Measurements from ENCODE around the gene HIBCH.

The HIBCH gene

GRCh38 chr2:190350371-190350770, 30.7 kb upstream of the HIBCH start:
- no peak overlapping the region for H2AK5ac ChIP-seq (ENCODE audit: low read length, severe bottlenecking)
- H2BK120ac ChIP-seq (ENCODE audit: low read depth, low read length): no peak overlapping the region
- H2AFZ ChIP-seq (ENCODE audit: low read depth, low read length): no peak overlapping the region
- H2BK15ac ChIP-seq (ENCODE audit: low read depth, poor library complexity, severe bottlenecking): no peak overlapping the region
- no peak overlapping the region for H2BK5ac ChIP-seq (ENCODE audit: low read depth, low read length, poor library complexity, severe bottlenecking)
- no peak overlapping the region for H3K9ac ChIP-seq (ENCODE audit: low read length)
- H2BK12ac ChIP-seq (ENCODE audit: low read length in 2 of 2): no peak overlapping the region
- H3K4ac ChIP-seq (ENCODE audit: low read depth in 1 of 2, low read length in 2 of 2): no peak overlapping the region
- no peak overlapping the region for H3K4me2 ChIP-seq (ENCODE audit: low read length, poor library complexity, severe bottlenecking)
- peaks cover 2% of the 10 kb centered on the region for H3K4me1 ChIP-seq (ENCODE audit: control insufficient read depth, insufficient read depth, low read depth, low read length)
- H4K91ac ChIP-seq (ENCODE audit: low read length): no peak overlapping the region
- no peak overlapping the region for H4K8ac ChIP-seq (ENCODE audit: low read length)
- H3K18ac ChIP-seq (ENCODE audit: low read depth in 1 of 2, low read length in 2 of 2): no peak overlapping the region
- H3K79me1 ChIP-seq (replicated peaks; ENCODE audit: low read length, poor library complexity, severe bottlenecking): peaks cover 25% of the 10 kb centered on the region
- no peak overlapping the region for H3K27ac ChIP-seq (ENCODE audit: low read length, poor library complexity, severe bottlenecking)
- H3K23ac ChIP-seq (ENCODE audit: low read length in 2 of 2): no peak overlapping the region
- no peaks in the 10 kb centered on the region for H3K27me3 ChIP-seq (ENCODE audit: control insufficient read depth in 1 of 2, insufficient read depth in 1 of 2, low read length in 2 of 2)
- no peaks in the 10 kb centered on the region for H3K9me3 ChIP-seq (ENCODE audit: control insufficient read depth, low read length)
- no peak for DNase-seq
- H3K4me3 ChIP-seq (ENCODE audit: insufficient read depth in 1 of 2, low read depth in 1 of 2, low read length in 2 of 2): no peak overlapping the region
- H3K36me3 ChIP-seq (ENCODE audit: control insufficient read depth in 1 of 2, insufficient read depth in 2 of 2, low read depth in 1 of 2, low read length in 2 of 2): peaks cover 0 to 17% of the 10 kb centered on the region in 2 experiments
- H3K14ac ChIP-seq (ENCODE audit: low read length in 2 of 2): no peak overlapping the region

- Histone ChIP-seq H2BK120ac (ENCODE audit: low read depth, low read length) (peak overlapping the region; percentile 69), H3K4ac (ENCODE audit: low read depth in 1 of 2, low read length in 2 of 2) (peak overlapping the region; percentile 52 to 73), H4K8ac (ENCODE audit: low read length) (peak overlapping the region; percentile 96), H3K14ac (ENCODE audit: low read length in 2 of 2) (no peak overlapping the region), H3K4me1 (ENCODE audit: control insufficient read depth, insufficient read depth, low read depth, low read length) (peaks cover 1% of the 10 kb centered on the region), H3K4me3 (ENCODE audit: insufficient read depth in 1 of 2, low read depth in 1 of 2, low read length in 2 of 2) (peak overlapping the region; percentile 76 to 82), H3K79me1 (replicated peaks; ENCODE audit: low read length, poor library complexity, severe bottlenecking) (peaks cover 5% of the 10 kb centered on the region), H3K36me3 (ENCODE audit: control insufficient read depth in 1 of 2, insufficient read depth in 2 of 2, low read depth in 1 of 2, low read length in 2 of 2) (no peaks in the 10 kb centered on the region), H3K9ac (ENCODE audit: low read length) (peak overlapping the region; percentile 87), H2BK15ac (ENCODE audit: low read depth, poor library complexity, severe bottlenecking) (peak overlapping the region; percentile 97), H2AFZ (ENCODE audit: low read depth, low read length) (peak overlapping the region; percentile 83), H3K9me3 (ENCODE audit: control insufficient read depth, low read length) (no peaks in the 10 kb centered on the region), H3K27ac (ENCODE audit: low read length, poor library complexity, severe bottlenecking) (no peak overlapping the region), H2BK5ac (ENCODE audit: low read depth, low read length, poor library complexity, severe bottlenecking) (no peak overlapping the region), H2BK12ac (ENCODE audit: low read length in 2 of 2) (peak overlapping the region in 1 of 2 experiments; percentile 59), H3K23ac (ENCODE audit: low read length in 2 of 2) (no peak overlapping the region), H3K27me3 (ENCODE audit: control insufficient read depth in 1 of 2, insufficient read depth in 1 of 2, low read length in 2 of 2) (no peaks in the 10 kb centered on the region), H3K4me2 (ENCODE audit: low read length, poor library complexity, severe bottlenecking) (peak overlapping the region; percentile 92), H2AK5ac (ENCODE audit: low read length, severe bottlenecking) (no peak overlapping the region), H3K18ac (ENCODE audit: low read depth in 1 of 2, low read length in 2 of 2) (peak overlapping the region; percentile 89 to 93), H4K91ac (ENCODE audit: low read length) (peak overlapping the region; percentile 46)
- peak; percentile 44 for DNase-seq
- 19% methylated on average over 7 of the region's 7 CpGs for WGBS
Observed at GRCh38 chr2:190344276-190344827, 24.7 kb upstream of the HIBCH start.

GRCh38 chr2:190343536-190344275, 24.1 kb upstream of the HIBCH start, which contains the start of gene INPP1:
Gene INPP1 (plus strand): TSS chr2:190343589. CDS start chr2:190360103, 16,514 bp downstream.
- peak within 1 kb of the TSS in 1 of 2 experiments; percentile 96 for H3K23ac ChIP-seq (ENCODE audit: low read length in 2 of 2)
- H3K79me1 ChIP-seq (replicated peaks; ENCODE audit: low read length, poor library complexity, severe bottlenecking): peaks cover 3% of the 10 kb centered on the region
- peak within 1 kb of the TSS; percentile 59 to 60 for H2BK12ac ChIP-seq (ENCODE audit: low read length in 2 of 2)
- no peaks in the 10 kb centered on the region for H3K9me3 ChIP-seq (ENCODE audit: control insufficient read depth, low read length)
- peak within 1 kb of the TSS; percentile 87 for H3K9ac ChIP-seq (ENCODE audit: low read length)
- peak within 1 kb of the TSS; percentile 92 for H3K4me2 ChIP-seq (ENCODE audit: low read length, poor library complexity, severe bottlenecking)
- peak within 1 kb of the TSS in 1 of 2 experiments; percentile 97 for H3K14ac ChIP-seq (ENCODE audit: low read length in 2 of 2)
- H2BK5ac ChIP-seq (ENCODE audit: low read depth, low read length, poor library complexity, severe bottlenecking): no peak within 1 kb of the TSS
- H2AK5ac ChIP-seq (ENCODE audit: low read length, severe bottlenecking): no peak within 1 kb of the TSS
- peak within 1 kb of the TSS; percentile 96 for H4K8ac ChIP-seq (ENCODE audit: low read length)
- peak within 1 kb of the TSS; percentile 52 to 73 for H3K4ac ChIP-seq (ENCODE audit: low read depth in 1 of 2, low read length in 2 of 2)
- DNase-seq: peak; percentile 82
- peak within 1 kb of the TSS; percentile 97 for H2BK15ac ChIP-seq (ENCODE audit: low read depth, poor library complexity, severe bottlenecking)
- H3K4me3 ChIP-seq (ENCODE audit: insufficient read depth in 1 of 2, low read depth in 1 of 2, low read length in 2 of 2): peak within 1 kb of the TSS; percentile 76 to 82
- H2BK120ac ChIP-seq (ENCODE audit: low read depth, low read length): peak within 1 kb of the TSS; percentile 69
- peak within 1 kb of the TSS; percentile 89 to 93 for H3K18ac ChIP-seq (ENCODE audit: low read depth in 1 of 2, low read length in 2 of 2)
- WGBS: 0% methylated on average over 93 of the region's 99 CpGs
- no peaks in the 10 kb centered on the region for H3K27me3 ChIP-seq (ENCODE audit: control insufficient read depth in 1 of 2, insufficient read depth in 1 of 2, low read length in 2 of 2)
- H2AFZ ChIP-seq (ENCODE audit: low read depth, low read length): peak within 1 kb of the TSS; percentile 83
- no peaks in the 10 kb centered on the region for H3K36me3 ChIP-seq (ENCODE audit: control insufficient read depth in 1 of 2, insufficient read depth in 2 of 2, low read depth in 1 of 2, low read length in 2 of 2)
- peak within 1 kb of the TSS; percentile 95 for H4K91ac ChIP-seq (ENCODE audit: low read length)
- peaks cover 1% of the 10 kb centered on the region for H3K4me1 ChIP-seq (ENCODE audit: control insufficient read depth, insufficient read depth, low read depth, low read length)
- no peak within 1 kb of the TSS for H3K27ac ChIP-seq (ENCODE audit: low read length, poor library complexity, severe bottlenecking)

GRCh38 chr2:190343089-190343535, 23.5 kb upstream of the HIBCH start:
- no peak overlapping the region for H3K23ac ChIP-seq (ENCODE audit: low read length in 2 of 2)
- H3K18ac ChIP-seq (ENCODE audit: low read depth in 1 of 2, low read length in 2 of 2): peak overlapping the region; percentile 6 to 89
- no peak overlapping the region for H2BK5ac ChIP-seq (ENCODE audit: low read depth, low read length, poor library complexity, severe bottlenecking)
- H3K9ac ChIP-seq (ENCODE audit: low read length): peak overlapping the region; percentile 87
- H3K4me3 ChIP-seq (ENCODE audit: insufficient read depth in 1 of 2, low read depth in 1 of 2, low read length in 2 of 2): peak overlapping the region; percentile 76 to 82
- DNase-seq: no peak
- H3K36me3 ChIP-seq (ENCODE audit: control insufficient read depth in 1 of 2, insufficient read depth in 2 of 2, low read depth in 1 of 2, low read length in 2 of 2): no peaks in the 10 kb centered on the region
- peaks cover 1% of the 10 kb centered on the region for H3K4me1 ChIP-seq (ENCODE audit: control insufficient read depth, insufficient read depth, low read depth, low read length)
- no peak overlapping the region for H3K27ac ChIP-seq (ENCODE audit: low read length, poor library complexity, severe bottlenecking)
- no peaks in the 10 kb centered on the region for H3K9me3 ChIP-seq (ENCODE audit: control insufficient read depth, low read length)
- H3K4me2 ChIP-seq (ENCODE audit: low read length, poor library complexity, severe bottlenecking): peak overlapping the region; percentile 92
- H4K91ac ChIP-seq (ENCODE audit: low read length): peak overlapping the region; percentile 8
- H2BK120ac ChIP-seq (ENCODE audit: low read depth, low read length): no peak overlapping the region
- no peak overlapping the region for H3K14ac ChIP-seq (ENCODE audit: low read length in 2 of 2)
- H4K8ac ChIP-seq (ENCODE audit: low read length): no peak overlapping the region
- no peaks in the 10 kb centered on the region for H3K27me3 ChIP-seq (ENCODE audit: control insufficient read depth in 1 of 2, insufficient read depth in 1 of 2, low read length in 2 of 2)
- peak overlapping the region; percentile 36 for H2AFZ ChIP-seq (ENCODE audit: low read depth, low read length)
- H2BK15ac ChIP-seq (ENCODE audit: low read depth, poor library complexity, severe bottlenecking): no peak overlapping the region
- H3K79me1 ChIP-seq (replicated peaks; ENCODE audit: low read length, poor library complexity, severe bottlenecking): peaks cover 3% of the 10 kb centered on the region
- H2AK5ac ChIP-seq (ENCODE audit: low read length, severe bottlenecking): no peak overlapping the region
- H2BK12ac ChIP-seq (ENCODE audit: low read length in 2 of 2): peak overlapping the region in 1 of 2 experiments; percentile 37
- WGBS: 39% methylated on average over 8 of the region's 10 CpGs
- peak overlapping the region in 1 of 2 experiments; percentile 40 for H3K4ac ChIP-seq (ENCODE audit: low read depth in 1 of 2, low read length in 2 of 2)

All from mesenchymal stem cell (in vitro differentiated cells and primary cell).